HG03354 (cell line): Measurements from ENCODE around the gene ELP2.
"Not testable (repeated sequence)": the region's sequence is repeated elsewhere in the genome, so short reads cannot be mapped to it uniquely, and the experiment has no call there.

Experiments used
- ATAC-seq: cut with Tn5 transposase; IDR thresholded peaks from one replicate; pipeline ENCODE4 v1.9.1; 2021; ENCODE audit warnings: mild to moderate bottlenecking; ENCODE audit not compliant: unreplicated experiment, poor library complexity, severe bottlenecking

ELP2 gene

GRCh38 chr18:36129300-36130038, at the start of gene ELP2, which contains the start of gene SLC39A6:
Gene ELP2, plus strand, starts transcription at chr18:36129899. Its CDS starts 35 bp downstream, at chr18:36129934.
Gene SLC39A6, minus strand, starts transcription at chr18:36129340. Its CDS starts 2,333 bp downstream, at chr18:36127007.
- ATAC-seq: peak; percentile 94

- ATAC-seq: not testable (repeated sequence)
Observed at GRCh38 chr18:36081118-36081517, 48.6 kb upstream of the ELP2 start.

GRCh38 chr18:36083729-36084128, 46.0 kb upstream of the ELP2 start:
- ATAC-seq: no peak

- ATAC-seq: no peak
Observed at GRCh38 chr18:36085195-36085594, 44.5 kb upstream of the ELP2 start.

- ATAC-seq: no peak
Observed at GRCh38 chr18:36086186-36086585, 43.5 kb upstream of the ELP2 start.

- ATAC-seq: no peak
Observed at GRCh38 chr18:36088256-36088655, 41.4 kb upstream of the ELP2 start.

- no peak for ATAC-seq
Observed at GRCh38 chr18:36089001-36089400, 40.7 kb upstream of the ELP2 start.

GRCh38 chr18:36092116-36092515, 37.6 kb upstream of the ELP2 start:
- not testable (repeated sequence) for ATAC-seq

- ATAC-seq: no peak
Observed at GRCh38 chr18:36094431-36094830, 35.3 kb upstream of the ELP2 start.

- ATAC-seq: no peak
Observed at GRCh38 chr18:36095936-36096519, 33.7 kb upstream of the ELP2 start.

- ATAC-seq: no peak
Observed at GRCh38 chr18:36096955-36097354, 32.7 kb upstream of the ELP2 start.

- ATAC-seq: no peak
Observed at GRCh38 chr18:36099311-36099710, 30.4 kb upstream of the ELP2 start.

GRCh38 chr18:36101943-36102342, 27.8 kb upstream of the ELP2 start:
- no peak for ATAC-seq

- ATAC-seq: no peak
Observed at GRCh38 chr18:36104749-36105148, 24.9 kb upstream of the ELP2 start.

GRCh38 chr18:36107477-36107876, 22.2 kb upstream of the ELP2 start:
- no peak for ATAC-seq

GRCh38 chr18:36108196-36108595, 21.5 kb upstream of the ELP2 start:
- no peak for ATAC-seq

GRCh38 chr18:36108601-36109000, 21.1 kb upstream of the ELP2 start:
- no peak for ATAC-seq

- no peak for ATAC-seq
Observed at GRCh38 chr18:36109737-36110136, 20.0 kb upstream of the ELP2 start.

- no peak for ATAC-seq
Observed at GRCh38 chr18:36112302-36112701, 17.4 kb upstream of the ELP2 start.

- no peak for ATAC-seq
Observed at GRCh38 chr18:36114251-36114650, 15.4 kb upstream of the ELP2 start.

- no peak for ATAC-seq
Observed at GRCh38 chr18:36114738-36115137, 15.0 kb upstream of the ELP2 start.
